NCI-H1092 (cell line): Measurements from ENCODE around the gene RIPOR3.
A peak's percentile ranks its signal among the peaks of the same experiment; 100 is the strongest.
"Not testable (repeated sequence)": the region's sequence is repeated elsewhere in the genome, so short reads cannot be mapped to it uniquely, and the experiment has no call there.

Experiments used
- DNase-seq: peaks from one replicate; lab custom pipeline; 2025; lab: John Stamatoyannopoulos, UW

The RIPOR3 gene

DNA sequence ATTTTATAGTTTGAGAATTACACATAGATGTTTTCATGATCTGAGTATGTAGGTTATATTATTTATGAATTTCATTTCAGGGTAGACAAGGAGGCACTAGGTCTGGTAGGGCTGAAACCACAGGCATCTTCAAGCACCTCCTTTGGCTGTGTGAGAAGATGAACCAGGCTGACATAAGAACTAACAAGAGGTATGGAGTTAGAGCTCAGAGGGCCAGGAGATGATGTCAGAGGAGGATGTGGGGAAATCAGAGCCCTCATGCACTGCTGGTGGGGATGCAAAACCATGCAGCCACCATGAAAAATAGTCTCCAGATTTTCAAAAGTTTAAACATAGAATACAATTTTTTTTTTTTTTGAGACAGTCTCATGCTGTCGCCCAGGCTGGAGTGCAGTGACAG is 13.6 kb upstream of the RIPOR3 start:
- DNase-seq: no peak

DNA sequence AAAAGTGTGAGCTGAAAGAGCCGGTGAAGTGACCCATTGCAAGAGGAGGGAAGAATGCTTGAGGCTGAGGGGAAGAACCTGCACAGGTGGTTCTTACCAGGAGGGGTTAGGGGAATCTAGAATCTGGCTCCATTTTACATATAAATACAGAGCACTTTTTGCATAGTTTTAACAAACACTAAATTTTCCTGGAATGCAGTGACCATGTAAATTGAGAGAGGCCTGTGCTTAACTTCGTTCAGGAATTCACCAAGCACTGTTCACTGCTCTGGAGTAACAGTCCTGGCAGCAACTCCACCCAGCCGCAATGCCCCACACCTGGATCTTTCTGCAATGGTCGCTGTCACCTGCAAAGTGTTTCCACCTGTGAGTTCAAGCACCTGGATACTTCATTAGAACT is 13.2 kb upstream of the RIPOR3 start:
- DNase-seq: no peak

DNA sequence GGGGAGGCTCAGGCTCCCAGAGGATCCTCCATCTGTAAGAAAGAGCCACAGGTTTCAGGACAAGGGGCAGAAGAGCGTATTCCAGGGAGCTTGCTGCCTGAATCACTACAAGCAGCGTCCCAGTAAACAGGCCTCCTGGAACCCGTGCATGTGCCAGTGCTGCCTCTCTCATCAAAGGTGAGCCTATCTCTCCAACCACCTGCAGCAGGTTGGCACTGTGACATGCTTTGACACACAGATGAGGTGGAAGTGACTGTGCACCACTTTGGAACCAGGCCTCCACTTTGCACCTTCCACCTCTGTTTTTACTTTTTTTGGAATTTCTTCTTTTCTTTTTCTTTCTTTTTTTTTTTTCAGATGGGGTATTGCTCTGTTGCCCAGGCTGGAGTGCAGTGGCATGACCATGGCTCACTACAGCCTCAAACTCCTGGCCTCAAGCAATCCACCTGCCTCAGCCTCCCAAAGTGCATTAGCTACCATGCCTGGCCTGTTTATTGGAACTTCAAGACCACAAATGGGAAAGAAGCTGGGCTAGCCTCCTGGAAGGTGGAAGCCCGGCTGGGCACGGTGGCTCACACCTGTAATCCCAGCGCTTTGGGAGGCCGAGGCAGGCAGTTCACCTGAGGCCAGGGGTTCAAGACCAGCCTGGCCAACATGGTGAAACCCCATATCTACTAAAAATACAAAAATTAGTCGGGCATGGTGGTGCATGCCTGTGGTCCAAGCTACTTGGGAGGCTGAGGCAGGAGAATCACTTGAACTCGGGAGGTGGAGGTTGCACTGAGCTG is 12.5 kb upstream of the RIPOR3 start:
- not testable (repeated sequence) for DNase-seq

- no peak for DNase-seq
These were observed 10.0 kb upstream of the RIPOR3 start for GRCh38 chr20:50701041-50701963.

GRCh38 chr20:50699688-50700087 is 8.3 kb upstream of the RIPOR3 start:
- DNase-seq: no peak

DNA sequence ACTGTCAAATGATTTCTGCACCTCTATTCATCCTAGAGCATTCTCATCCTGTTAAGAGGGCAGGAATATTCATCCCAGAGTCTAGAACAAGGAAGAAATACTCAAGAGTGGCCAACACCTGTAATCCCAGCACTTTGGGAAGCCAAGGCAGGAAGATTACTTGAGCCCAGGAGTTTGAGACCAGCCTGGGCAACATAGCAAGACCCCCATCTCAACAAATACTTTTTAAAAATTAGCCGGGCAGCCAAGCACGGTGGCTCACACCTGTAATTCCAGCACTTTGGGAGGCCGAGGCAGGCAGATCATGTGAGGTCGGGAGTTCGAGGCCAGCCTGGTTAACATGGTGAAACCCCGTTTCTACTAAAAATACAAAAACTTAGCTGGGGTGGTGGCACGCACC is 6.9 kb upstream of the RIPOR3 start:
- DNase-seq: not testable (repeated sequence)

GRCh38 chr20:50695135-50695872 is 4.0 kb upstream of the RIPOR3 start:
- DNase-seq: no peak

DNA sequence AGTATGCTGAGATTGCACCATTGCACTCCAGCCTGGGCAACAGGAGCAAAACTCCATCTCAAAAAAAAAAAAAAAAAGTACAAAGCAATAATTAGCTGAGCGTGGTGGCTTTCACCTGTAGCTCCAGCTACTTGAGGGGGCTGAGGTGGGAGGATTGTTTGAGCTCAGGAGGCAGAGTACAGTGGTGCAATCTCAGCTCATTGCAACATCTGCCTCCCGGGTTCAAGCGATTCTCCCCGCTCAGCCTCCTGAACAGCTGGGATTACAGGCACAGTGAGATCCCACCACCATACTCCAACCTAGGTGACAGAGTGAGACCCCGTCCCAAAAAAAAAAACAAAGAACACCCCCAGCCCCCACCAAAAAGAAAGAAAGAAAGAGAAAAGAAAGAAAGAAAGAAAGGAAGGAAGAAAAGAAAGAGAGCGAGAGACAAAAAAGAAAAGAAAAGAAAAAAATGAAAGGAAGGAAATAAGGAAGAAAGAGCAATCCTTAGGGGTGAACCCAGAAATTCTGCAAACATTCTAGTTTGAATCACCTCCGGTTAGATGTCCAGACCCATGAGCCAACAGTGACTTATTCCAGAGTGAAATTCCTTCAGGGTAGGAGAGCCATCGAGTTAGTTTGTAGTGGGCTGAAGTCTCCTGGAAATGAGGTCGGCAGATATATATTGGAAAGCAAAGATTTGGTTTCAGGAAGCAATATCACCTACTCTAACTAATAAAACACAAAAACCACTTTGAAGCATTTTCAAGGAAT is 3.2 kb upstream of the RIPOR3 start:
- no peak for DNase-seq

DNA sequence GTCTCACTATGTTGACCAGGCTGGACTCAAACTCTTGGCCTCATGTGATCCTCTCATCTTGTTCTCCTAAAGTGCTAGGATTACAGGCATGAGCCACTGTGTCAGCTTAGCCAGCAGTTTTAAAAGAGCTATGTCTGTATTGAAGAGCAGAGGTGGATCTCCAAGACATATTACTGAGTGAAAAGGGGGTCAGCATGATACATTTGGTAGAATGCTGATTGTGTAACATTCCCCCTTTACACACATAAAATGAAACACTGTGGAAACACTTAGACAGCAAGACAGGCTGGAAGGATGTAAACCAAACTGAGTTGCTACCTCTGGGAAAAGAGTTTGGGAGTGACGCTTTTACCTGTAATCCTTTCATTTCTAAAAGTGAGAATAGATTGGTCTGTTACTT is 1.7 kb upstream of the RIPOR3 start:
- no peak for DNase-seq

DNA sequence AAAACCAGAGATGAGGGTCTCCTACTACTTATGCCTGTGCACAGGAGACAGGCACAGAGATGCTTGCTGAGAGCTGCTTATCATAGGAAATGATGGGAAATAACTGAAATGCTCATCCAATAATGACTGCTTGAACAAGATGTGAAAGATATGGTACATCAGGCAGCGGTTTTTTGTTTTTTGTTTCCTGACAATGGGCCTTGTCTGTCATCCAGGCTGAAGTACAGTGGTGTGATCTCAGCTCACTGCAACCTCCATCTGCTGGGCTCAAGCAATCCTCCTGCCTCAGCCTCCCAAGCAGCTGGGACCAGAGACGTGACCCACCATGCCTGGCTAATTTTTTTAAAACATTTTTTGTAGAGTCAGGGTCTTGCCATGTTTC is 1.2 kb upstream of the RIPOR3 start:
- no peak for DNase-seq

DNA sequence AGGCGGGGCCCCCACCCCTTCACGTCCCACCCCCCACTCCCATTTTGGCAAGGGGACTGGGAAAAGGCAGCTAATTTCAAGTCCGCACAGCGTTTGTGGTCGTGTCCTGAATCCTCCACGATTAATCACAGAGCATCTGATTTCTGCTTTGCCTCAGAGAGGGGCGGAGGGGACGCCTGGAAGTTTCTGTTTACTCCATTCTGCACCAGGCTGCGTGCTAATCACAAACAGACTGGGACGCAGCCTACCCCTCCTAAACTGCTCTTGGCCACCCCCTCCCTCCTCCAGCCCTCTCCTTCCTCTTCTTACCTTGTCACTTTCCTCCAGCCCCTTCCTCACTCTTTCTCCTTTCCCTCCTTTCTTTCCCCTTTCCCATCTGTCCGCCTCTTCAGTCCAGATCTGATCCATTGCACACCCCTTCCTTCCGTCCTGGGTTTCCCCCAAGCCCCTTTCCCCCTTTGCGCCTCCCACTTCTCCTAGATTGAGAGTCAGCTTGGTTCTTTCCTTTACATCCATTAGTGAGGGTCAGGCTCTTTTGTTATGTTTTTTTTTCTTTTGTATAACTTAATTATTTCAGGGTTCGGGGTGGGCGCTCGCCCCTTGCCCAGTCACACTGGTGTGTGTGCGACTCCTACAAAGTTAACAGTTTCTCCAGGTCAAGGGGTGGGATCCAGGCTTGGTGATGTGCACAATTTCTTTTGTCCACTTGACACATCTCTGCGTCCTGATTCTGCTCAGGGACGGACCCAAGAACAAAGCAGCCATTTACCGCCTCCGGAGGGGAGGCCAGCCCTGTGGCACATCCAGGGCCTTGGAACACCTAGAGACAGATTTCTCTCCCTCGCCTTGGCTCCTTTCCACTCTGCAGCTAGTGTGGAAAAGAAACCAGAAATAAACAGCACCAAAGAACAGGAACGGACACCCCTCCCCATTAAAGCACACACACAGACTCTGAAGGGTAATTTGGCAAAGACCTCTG is 520 bp upstream of the RIPOR3 start:
- no peak for DNase-seq

DNA sequence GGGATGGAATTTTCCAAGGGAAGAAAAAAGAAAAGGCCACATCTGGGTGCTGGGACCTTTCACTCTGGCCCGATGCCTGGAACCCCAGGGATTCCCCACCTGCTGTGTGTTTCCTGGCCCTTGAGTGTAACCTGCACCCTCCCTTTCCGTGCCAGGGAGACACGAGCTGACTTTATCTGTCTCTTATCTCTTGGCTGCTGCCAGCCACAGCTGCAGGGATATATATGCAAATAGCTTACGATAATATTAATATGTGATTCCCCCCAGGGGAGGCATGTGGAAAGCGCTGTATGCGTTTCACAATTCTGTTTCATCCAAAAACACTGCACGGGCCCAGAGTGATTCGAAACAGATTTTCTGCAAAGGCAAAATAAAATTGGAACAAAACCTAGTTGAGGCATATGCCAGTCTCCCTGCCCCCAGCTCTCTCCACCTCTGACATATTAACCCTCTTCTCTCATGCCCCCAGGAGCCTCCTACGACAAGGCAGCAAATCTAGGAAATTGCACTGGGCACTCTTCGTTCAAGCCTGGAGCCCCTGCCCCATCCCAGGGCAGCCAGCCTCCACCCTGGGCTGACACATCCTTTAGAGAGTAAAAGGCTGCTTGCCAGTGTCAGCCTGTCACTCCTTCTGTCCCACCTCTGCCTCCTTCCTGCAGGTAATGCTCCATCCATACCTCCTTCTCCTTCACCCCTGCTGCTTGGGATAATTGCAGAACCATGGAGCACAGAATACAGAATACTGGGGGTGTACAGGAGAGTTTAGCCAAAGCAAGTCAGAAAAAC is 1.3 kb downstream of the RIPOR3 start:
- DNase-seq: peak; percentile 40

- DNase-seq: no peak
These were observed 2.9 kb downstream of the RIPOR3 start for GRCh38 chr20:50688256-50688975.

DNA sequence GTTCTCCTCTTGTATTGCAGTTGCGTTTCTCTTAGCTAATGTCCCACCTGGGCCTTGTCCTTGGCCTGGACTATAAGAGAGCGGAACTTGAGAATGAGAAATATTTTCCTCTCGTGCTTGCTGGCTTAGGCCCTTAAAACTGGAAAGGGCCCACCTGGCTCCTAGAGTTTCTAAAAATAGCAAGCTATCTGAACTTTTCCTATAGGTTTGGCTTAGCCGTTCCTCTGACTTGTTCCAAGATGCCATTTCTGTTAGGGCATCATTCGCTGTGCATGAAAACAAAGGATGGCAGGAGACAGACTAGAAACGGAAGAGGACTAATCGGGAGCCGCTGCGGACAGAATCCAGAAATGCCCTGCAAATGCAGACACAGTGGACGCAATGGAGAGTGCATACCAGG is 4.5 kb downstream of the RIPOR3 start:
- DNase-seq: no peak

- no peak for DNase-seq
These were observed 7.8 kb downstream of the RIPOR3 start for GRCh38 chr20:50683570-50683969.

- DNase-seq: no peak
These were observed 8.3 kb downstream of the RIPOR3 start for GRCh38 chr20:50682947-50683530.

- DNase-seq: no peak
These were observed 9.3 kb downstream of the RIPOR3 start for GRCh38 chr20:50682065-50682464.

GRCh38 chr20:50681359-50682064 is 9.8 kb downstream of the RIPOR3 start:
- no peak for DNase-seq
